Epithelial cell of esophagus (primary cell): ENCODE data around the gene TENT5C.

Experiments
- DNase-seq: peaks from one replicate; pipeline ENCODE4 v3.0.0; 2010; ENCODE audit warnings: low read depth
- H3K4me3 ChIP-seq: 2 replicates; pipeline ENCODE4 v1.5.1; 2011; ENCODE audit warnings: mild to moderate bottlenecking, low read length, control low read depth
- TF ChIP-seq, protein P1 (sequence below): IDR thresholded peaks from 2 replicates; pipeline ENCODE4 v1.5.1; 2011; ENCODE audit warnings: low read depth, mild to moderate bottlenecking, low read length, control low read depth, inconsistent platforms; ENCODE audit not compliant: insufficient read depth; ENCODE audit errors: missing control alignments

The TENT5C gene

DNA sequence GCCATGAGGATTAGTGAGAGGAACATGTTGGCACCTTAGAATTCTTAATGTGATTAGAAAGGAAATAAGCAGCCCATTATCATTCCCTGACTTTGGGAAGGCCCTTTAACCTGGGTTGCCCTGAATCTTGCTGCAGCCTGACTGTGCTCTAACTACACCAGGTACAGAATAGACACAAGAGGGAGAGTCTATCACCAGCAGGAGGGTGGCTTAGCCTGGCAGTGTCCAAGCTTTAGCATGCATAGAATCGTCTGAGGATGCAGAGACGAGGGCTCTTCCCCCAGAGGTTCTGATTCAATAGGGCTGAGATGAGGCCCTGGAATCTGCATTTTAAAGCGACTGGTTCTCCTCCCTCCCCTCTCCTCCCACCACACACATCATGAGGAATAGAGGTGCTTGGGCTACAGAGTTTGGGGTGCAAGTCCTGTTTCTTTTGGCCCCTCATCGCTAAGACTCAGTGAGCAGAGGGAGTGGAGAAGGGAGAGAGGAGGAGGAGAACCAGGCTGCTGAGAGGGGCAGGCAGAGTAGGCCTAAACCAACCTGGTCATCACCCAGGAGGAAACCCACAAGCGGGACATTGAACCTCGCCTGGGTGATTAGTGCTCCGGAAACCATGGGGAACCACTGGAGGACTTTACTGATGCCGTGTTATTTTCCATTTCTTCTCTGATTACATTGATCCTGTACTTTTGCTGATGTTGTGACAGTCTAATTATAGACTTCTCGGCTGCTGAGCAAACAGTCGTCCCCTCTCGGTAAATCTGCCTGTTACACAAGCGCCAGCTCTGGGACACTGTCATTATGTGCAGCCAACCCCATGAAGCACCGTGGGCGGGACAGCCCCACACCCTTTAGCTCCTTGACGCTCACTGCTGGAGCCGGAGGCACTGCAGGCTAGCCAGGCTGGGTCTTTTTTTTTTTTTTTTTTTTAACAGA, 6.3 kb upstream of the TENT5C start:
- TF ChIP-seq, protein P1, sequence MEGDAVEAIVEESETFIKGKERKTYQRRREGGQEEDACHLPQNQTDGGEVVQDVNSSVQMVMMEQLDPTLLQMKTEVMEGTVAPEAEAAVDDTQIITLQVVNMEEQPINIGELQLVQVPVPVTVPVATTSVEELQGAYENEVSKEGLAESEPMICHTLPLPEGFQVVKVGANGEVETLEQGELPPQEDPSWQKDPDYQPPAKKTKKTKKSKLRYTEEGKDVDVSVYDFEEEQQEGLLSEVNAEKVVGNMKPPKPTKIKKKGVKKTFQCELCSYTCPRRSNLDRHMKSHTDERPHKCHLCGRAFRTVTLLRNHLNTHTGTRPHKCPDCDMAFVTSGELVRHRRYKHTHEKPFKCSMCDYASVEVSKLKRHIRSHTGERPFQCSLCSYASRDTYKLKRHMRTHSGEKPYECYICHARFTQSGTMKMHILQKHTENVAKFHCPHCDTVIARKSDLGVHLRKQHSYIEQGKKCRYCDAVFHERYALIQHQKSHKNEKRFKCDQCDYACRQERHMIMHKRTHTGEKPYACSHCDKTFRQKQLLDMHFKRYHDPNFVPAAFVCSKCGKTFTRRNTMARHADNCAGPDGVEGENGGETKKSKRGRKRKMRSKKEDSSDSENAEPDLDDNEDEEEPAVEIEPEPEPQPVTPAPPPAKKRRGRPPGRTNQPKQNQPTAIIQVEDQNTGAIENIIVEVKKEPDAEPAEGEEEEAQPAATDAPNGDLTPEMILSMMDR, result no peak
- DNase-seq, result no peak

DNA sequence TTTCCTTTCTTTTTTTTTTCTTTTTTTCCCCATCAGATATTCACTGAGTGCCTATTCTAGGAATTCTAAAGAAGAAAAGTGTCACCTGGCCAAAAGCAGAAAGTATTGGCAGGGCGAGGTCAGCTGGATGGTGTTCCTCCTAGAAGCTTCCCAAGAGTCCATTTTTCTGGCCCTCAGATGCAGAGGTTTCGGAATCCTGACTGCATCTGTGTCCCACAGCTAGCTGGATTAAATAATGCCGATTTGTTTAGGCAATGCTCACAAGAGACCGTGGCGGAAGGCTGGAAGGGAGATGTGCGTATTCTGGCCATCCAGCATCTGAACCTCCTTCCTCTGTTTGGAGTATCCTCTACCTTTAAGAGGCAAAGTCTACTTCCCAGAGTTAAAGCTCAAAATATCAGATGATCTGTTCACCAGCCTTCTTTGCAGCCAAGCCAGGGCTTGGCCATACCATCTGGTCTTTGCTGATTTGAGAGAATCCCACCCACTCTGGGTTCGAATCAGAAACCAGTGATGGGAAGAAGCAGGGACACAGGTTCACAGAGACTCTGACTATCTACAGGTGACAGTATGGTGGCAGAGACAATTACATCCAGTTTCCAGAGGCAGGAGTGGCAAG, 5.4 kb upstream of the TENT5C start:
- TF ChIP-seq, protein P1, result no peak
- no peak overlapping the region for H3K4me3 ChIP-seq
- no peak for DNase-seq

More for the DNA sequence above, 6.3 kb upstream of the TENT5C start:
- H3K4me3 ChIP-seq, result no peak overlapping the region

DNA sequence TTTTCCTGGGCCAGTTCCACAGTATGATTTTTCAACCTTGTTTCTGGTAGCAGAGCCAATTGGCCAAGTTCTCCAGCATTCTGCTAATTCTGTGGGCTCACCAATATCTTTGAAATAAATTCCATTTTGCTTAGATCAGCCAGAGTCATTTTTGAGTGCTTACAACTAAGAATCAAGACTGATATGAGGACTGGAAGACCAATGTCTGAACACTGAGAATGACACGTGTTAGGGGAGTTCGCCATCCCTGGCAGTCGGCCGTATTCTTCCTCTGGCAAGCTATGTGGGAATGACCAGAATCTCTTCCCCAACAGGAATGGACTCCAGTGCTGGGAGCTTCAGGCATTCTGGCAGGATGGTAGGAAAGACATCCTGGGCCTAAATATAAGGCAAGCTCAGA, 4.9 kb upstream of the TENT5C start:
- no peak for DNase-seq
- TF ChIP-seq, protein P1, result no peak
- no peak overlapping the region for H3K4me3 ChIP-seq

DNA sequence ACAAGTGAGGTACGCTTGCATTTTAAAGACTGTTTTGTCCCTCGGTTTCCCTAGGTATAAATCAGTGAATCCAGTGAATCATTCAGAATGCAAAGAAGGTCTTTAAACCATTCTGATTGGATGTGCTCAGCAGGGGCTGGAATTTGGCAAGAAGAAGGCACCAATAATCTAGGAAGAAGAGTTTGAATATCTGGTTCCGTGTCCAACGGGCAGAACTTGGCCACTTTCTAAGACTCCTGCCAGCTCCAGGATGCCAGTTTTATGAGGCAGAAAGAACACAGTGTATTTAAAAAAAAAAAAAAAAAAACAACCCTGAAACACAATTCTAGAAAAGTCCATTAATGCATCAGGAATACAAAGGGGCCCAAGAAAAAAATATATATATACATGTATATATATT, 3.0 kb upstream of the TENT5C start:
- H3K4me3 ChIP-seq, result no peak overlapping the region
- TF ChIP-seq, protein P1, result no peak

DNA sequence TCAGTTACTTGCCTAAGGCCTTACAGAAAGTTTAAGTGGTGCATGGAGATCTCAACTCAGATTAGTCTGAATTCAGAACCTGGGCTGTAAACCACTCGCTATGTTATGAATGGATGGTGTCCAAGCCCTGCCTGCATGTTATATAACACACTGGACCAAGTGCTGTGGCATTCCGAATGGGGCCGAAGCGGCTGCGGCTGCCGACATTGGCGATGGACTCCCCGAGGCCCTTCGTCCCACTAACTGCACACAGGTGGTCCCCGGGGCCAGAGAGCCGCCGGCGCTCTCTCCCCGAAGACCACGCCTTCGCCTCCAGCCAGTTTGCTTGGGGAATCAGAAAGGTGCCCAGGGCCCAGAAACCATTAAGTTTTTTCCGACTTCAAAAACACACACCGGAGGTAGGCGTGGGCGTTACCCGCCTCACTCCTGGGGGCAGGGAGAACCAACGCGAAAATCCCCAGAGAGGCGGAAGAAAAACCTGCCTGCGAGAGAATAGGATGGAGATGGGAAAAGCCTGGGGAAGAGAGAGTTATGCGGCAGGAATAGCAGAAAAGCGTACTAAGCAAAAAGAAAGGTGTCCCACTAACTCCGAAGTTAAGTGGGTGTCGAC, 579 bp upstream of the TENT5C start:
- H3K4me3 ChIP-seq, result peak overlapping the region; percentile 72
- DNase-seq, result peak; percentile 6
- TF ChIP-seq, protein P1, result no peak

More for the DNA sequence above, 3.0 kb upstream of the TENT5C start:
- DNase-seq, result no peak

DNA sequence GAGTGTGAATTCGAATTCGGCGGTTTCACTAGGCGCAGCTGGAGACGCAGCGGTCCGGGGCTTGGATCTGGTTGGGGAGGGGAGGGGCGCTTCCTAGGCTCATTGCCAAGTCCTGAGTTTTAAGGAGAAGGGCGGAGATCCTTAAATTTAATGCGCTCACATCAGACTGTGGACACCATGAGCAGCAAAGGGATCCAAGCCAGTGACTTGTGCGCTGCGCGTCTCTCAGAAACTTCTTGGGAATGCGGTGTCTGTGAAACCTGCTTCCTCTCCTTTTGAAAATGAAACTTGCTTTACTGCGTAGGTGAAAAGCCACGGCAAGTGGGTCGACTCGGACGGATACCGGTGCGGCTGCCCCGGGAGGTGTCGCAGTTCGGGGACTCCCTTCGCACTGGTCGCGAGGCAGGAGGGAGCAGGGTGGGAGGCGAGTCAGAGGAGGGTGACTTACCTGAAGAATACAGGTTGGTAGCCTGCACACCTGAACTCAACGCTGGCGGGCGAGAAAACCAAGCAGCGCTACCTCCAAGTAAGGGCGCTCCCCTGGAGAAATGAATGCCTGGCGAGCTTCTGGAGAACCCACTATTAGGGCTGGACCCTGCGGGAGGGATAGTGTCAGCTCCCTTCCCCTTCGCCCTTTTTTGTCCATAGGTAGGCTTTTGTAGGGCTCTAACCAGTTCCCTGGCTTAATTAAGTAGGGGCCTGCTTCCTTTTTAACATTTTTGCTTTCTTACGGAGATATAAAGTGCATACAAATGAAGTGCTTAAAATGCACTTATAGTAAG, 992 bp downstream of the TENT5C start:
- DNase-seq, result peak; percentile 57
- H3K4me3 ChIP-seq, result peak overlapping the region; percentile 72
- TF ChIP-seq, protein P1, result no peak
